Adrenal gland (tissue), 5 donors: ENCODE measurements around the gene FARS2.

ENCODE experiments used
- POLR2A ChIP-seq, 2 donors: fragments of 450-650 bp; IDR thresholded peaks; one replicate each; pipeline ENCODE4 v1.6.1; 2017; ENCODE audit warnings: antibody characterized with exemption in 2 of 2, mild to moderate bottlenecking in 2 of 2, moderate library complexity in 1 of 2
- TF ChIP-seq, protein P1 (sequence below), 6 experiments: fragments of 450-650 bp in 4 of 6; fragments of 200-600 bp in 2 of 6; sonication (generic) in 1 of 6; IDR thresholded peaks; 1 replicate in 5 of 6; 2 replicates in 1 of 6; pipeline versions ENCODE4 v1.5.1 to v1.8.0; 2016 to 2021; ENCODE audit warnings: antibody characterized with exemption in 6 of 6, mild to moderate bottlenecking in 2 of 6, moderate library complexity in 1 of 6
- donor health status: DM: no; HTN: no; CAD: no.

DNA sequence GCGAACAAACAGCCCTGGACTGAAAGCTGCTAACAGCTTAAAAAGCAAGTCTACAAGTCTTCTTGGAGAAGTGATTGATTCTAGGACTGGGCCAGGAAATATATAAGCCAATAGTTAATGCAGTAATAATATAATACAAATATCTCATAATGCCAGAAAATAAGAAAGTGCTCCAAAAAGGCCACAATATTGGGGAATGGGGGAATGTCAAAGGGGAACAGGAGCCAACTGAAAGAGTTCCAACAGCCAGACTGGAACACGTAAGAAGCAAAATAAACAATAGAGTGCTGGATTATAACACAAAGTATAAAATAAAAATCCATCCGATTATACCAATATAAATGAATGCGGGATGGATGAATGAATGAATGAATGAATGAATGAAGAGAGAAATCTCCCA, 449.6 kb downstream of the FARS2 start:
- TF ChIP-seq, protein P1, sequence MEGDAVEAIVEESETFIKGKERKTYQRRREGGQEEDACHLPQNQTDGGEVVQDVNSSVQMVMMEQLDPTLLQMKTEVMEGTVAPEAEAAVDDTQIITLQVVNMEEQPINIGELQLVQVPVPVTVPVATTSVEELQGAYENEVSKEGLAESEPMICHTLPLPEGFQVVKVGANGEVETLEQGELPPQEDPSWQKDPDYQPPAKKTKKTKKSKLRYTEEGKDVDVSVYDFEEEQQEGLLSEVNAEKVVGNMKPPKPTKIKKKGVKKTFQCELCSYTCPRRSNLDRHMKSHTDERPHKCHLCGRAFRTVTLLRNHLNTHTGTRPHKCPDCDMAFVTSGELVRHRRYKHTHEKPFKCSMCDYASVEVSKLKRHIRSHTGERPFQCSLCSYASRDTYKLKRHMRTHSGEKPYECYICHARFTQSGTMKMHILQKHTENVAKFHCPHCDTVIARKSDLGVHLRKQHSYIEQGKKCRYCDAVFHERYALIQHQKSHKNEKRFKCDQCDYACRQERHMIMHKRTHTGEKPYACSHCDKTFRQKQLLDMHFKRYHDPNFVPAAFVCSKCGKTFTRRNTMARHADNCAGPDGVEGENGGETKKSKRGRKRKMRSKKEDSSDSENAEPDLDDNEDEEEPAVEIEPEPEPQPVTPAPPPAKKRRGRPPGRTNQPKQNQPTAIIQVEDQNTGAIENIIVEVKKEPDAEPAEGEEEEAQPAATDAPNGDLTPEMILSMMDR (IDR thresholded peaks at IDR 0.05): no peak
- TF ChIP-seq POLR2A (IDR thresholded peaks at IDR 0.05): no peak
